GM12878 (cell line): ENCODE data around the gene LIMCH1. TPM values are rescaled to one million over a fixed set of nuclear protein-coding genes. Genes with fewer than 3 reads are reported as not detected.

Experiments used
- ATAC-seq: fragments of 200-7000 bp; cut with Tn5 transposase; 3 replicates; pipeline ENCODE4 v1.9.1; 2020; ENCODE audit warnings: mild to moderate bottlenecking, moderate library complexity
- BruUV-seq: library from RNA; stranded (reverse); fragments of 400-500 nt; replicated peaks from 2 replicates; lab custom pipeline; 2021; lab: Mats Ljungman, UMichigan
- CTCF ChIA-PET: fragments of 300-600 bp; sonication (Branson Sonifier 250); formaldehyde crosslinking; extraction: SDS; loops from one replicate; lab custom pipeline; 2021; ENCODE audit warnings: inconsistent platforms; lab: Yijun Ruan, JAX
- POLR2A ChIA-PET: fragments of 350-600 bp; formaldehyde crosslinking; extraction: SDS; loops from one replicate; lab custom pipeline; 2021; ENCODE audit warnings: inconsistent platforms; lab: Charles Lee
- RAD21 ChIA-PET: fragments of 300-600 bp; sonication (Branson Sonifier 250); formaldehyde crosslinking; loops from one replicate; lab custom pipeline; 2023; ENCODE audit warnings: antibody characterized with exemption; ENCODE audit not compliant: unreplicated experiment; lab: Charles Lee
- SMC1A ChIA-PET: fragments of 300-600 bp; sonication (Branson Sonifier 250); formaldehyde crosslinking; loops from one replicate; lab custom pipeline; 2023; ENCODE audit not compliant: unreplicated experiment, uncharacterized antibody; lab: Charles Lee
- DNase-seq: peaks from one replicate; pipeline ENCODE4 v3.0.0-alpha.2; 2011; ENCODE audit warnings: low read depth, low spot score
- FAIRE-seq: peaks from 3 replicates; lab custom pipeline; 2011; peaks lifted over from hg19 to GRCh38; lab: Jason Lieb, UNC
- H2AFZ ChIP-seq: 2 replicates; pipeline ENCODE4 v1.6.0; 2011; ENCODE audit warnings: low read depth, low read length, control low read depth; ENCODE audit not compliant: control insufficient read depth
- H3K27ac ChIP-seq: 2 replicates; pipeline ENCODE4 v1.5.1; 2011; ENCODE audit warnings: control low read depth; ENCODE audit not compliant: control insufficient read depth, insufficient read depth
- H3K27me3 ChIP-seq, 2 experiments: replicated peaks in 1 of 2; 2 replicates each; pipeline versions ENCODE4 v1.6.0 to v1.6.1; 2011; ENCODE audit warnings: low read length in 1 of 2; ENCODE audit not compliant: control insufficient read depth in 2 of 2, insufficient read depth in 2 of 2
- H3K36me3 ChIP-seq, 2 experiments: 2 replicates each; pipeline ENCODE4 v1.5.1; 2011; ENCODE audit warnings: low read length in 1 of 2; ENCODE audit not compliant: control insufficient read depth in 2 of 2, insufficient read depth in 2 of 2
- H3K4me1 ChIP-seq: 2 replicates; pipeline ENCODE4 v1.6.1; 2011; ENCODE audit warnings: mild to moderate bottlenecking, low read length, moderate library complexity, mixed read lengths; ENCODE audit not compliant: control insufficient read depth, insufficient read depth
- H3K4me2 ChIP-seq: 2 replicates; pipeline ENCODE4 v1.6.0; 2011; ENCODE audit warnings: control low read depth; ENCODE audit not compliant: control insufficient read depth, insufficient read depth
- H3K4me3 ChIP-seq: fragments of 200-600 bp; sonication (generic); 2 replicates; pipeline ENCODE4 v1.5.1; 2016
- H3K79me2 ChIP-seq: 2 replicates; pipeline ENCODE4 v1.6.0; 2011; ENCODE audit warnings: low read length; ENCODE audit not compliant: control insufficient read depth, insufficient read depth
- H3K9ac ChIP-seq: 2 replicates; pipeline ENCODE4 v1.8.0; 2011; ENCODE audit warnings: low read length, control low read depth, mixed read lengths; ENCODE audit not compliant: control insufficient read depth, insufficient read depth
- H3K9me3 ChIP-seq: replicated peaks from 3 replicates; pipeline ENCODE4 v1.5.1; 2011; ENCODE audit warnings: mild to moderate bottlenecking, low read length; ENCODE audit not compliant: control insufficient read depth, insufficient read depth
- H4K20me1 ChIP-seq: 2 replicates; pipeline ENCODE4 v1.6.0; 2011; ENCODE audit not compliant: control insufficient read depth, insufficient read depth
- CEBPZ ChIP-seq: fragments of 150-350 bp; IDR thresholded peaks from 2 replicates; pipeline ENCODE4 v1.6.1; 2016; ENCODE audit warnings: low read depth, low read length
- KAT2A ChIP-seq: conservative IDR thresholded peaks from 2 replicates; pipeline ENCODE4 v1.6.1; 2011; ENCODE audit warnings: low read depth, low read length; ENCODE audit not compliant: control insufficient read depth
- MLLT1 ChIP-seq: fragments of 450-650 bp; IDR thresholded peaks from 2 replicates; pipeline ENCODE4 v1.6.1; 2016; ENCODE audit warnings: mild to moderate bottlenecking
- STAT1 ChIP-seq: fragments of 450-650 bp; conservative IDR thresholded peaks from 2 replicates; pipeline ENCODE4 v1.6.1; 2014; ENCODE audit warnings: antibody characterized with exemption, mild to moderate bottlenecking
- WGBS: methylation state at CpG from one replicate; pipeline ENCODE4 v1.1.6; 2016; ENCODE audit warnings: low lambda C conversion rate; ENCODE audit not compliant: insufficient replicate concordance, insufficient coverage; ENCODE audit errors: missing lambda C conversion rate; 5-methylcytosine and 5-hydroxymethylcytosine counted together
- in situ Hi-C: fragments of 300-500 bp; cut with MboI; formaldehyde crosslinking; loops from 9 replicates; pipeline ENCODE4 v1.14.3; 2018; ENCODE audit warnings: mixed read lengths
- intact Hi-C: fragments of 100-400 bp; cut with micrococcal nuclease; formaldehyde crosslinking; loops from one replicate; pipeline ENCODE4 v1.14.2; 2022; ENCODE audit not compliant: unreplicated experiment
- polyA plus RNA-seq, 11 experiments: library from polyadenylated mRNA; depleted of rRNA in 4 of 11; unstranded in 6 of 11; stranded (reverse) in 5 of 11; fragments of >200 nt; fragmentation: Nextera tagmentation in 4 of 11; fragmentation: Illumina TruSeq in 1 of 11; extraction: Ambion mirVana in 4 of 11; extraction: Trizol in 1 of 11; gene quantifications; 1 replicate in 1 of 11; 2 replicates in 10 of 11; pipeline versions ENCODE4 v1.2.1 to v1.2.3, GENCODE V29; 2011 to 2016; ENCODE audit warnings: inconsistent platforms in 2 of 11, missing spikeins in 2 of 11, low read depth in 1 of 11
- total RNA-seq, 4 experiments: library from RNA; depleted of rRNA in 3 of 4; stranded (reverse); fragments of >200 nt in 3 of 4; fragmentation: Illumina TruSeq in 1 of 4; extraction: Trizol in 1 of 4; gene quantifications; 2 replicates each; pipeline versions ENCODE4 v1.2.1 to v1.2.3, GENCODE V29; 2013 to 2021

Gene LIMCH1
- total and polyA plus RNA-seq, 10 of the 15 experiments (the other 5 are each of a cell fraction or from before 2014, with no cell fraction given) = 0.07 to 0.15 TPM; not detected in 8

- ChIA-PET RAD21 (no interaction called here), POLR2A (no interaction called here), CTCF (no interaction called here), SMC1A (no interaction called here)
- Histone ChIP-seq H3K27me3 (peaks cover 4 to 27% of the 10 kb centered on the region in 2 experiments), H3K9ac (no peak overlapping the region), H4K20me1 (no peaks in the 10 kb centered on the region), H3K36me3 (no peaks in the 10 kb centered on the region), H3K27ac (no peak overlapping the region), H2AFZ (no peak overlapping the region), H3K9me3 (peaks cover 1% of the 10 kb centered on the region; the same call in 1 of the 3 replicates), H3K4me2 (no peak overlapping the region), H3K79me2 (no peaks in the 10 kb centered on the region), H3K4me3 (no peak overlapping the region), H3K4me1 (no peaks in the 10 kb centered on the region)
- FAIRE-seq (no peak), DNase-seq (no peak), ATAC-seq (no peak)
- 69% methylated on average over 40 of the region's 54 CpGs for WGBS
- intact Hi-C loops (no loop called here), in situ Hi-C loops (no loop called here)
- BruUV-seq = no TSS peak
- TF ChIP-seq STAT1 = no peak
- no peak for TF ChIP-seq KAT2A
- no peak for TF ChIP-seq CEBPZ
- no peak for TF ChIP-seq MLLT1
Observed at GRCh38 chr4:41745292-41746024, 207.5 kb downstream of the LIMCH1 start.
